ENCODE results near the gene TJP1.
"Not testable (repeated sequence)": the region's sequence is repeated elsewhere in the genome, so short reads cannot be mapped to it uniquely, and the experiment has no call there.

The TJP1 gene

DNA sequence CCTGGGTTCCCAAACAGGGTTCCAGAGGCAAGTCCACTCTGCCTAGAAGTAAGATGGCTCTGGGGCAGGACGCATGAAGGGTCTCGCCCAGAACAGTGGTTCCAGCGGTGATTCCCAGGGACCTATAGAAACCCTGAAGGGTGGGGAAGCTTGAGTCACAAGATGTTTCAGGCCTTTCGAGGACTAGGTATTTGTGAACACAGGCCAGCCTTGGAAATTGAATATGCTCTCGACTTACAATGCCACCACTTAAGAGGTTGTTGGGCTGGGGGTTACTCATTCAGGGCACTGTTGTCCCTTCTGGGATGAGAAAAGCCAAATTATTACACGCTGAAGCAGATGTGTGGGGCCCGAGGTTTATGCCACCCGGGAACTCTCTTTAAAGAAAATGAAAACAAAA lies 152.0 kb downstream of the TJP1 start:
- DNase-seq (ENCODE audit: extremely low read depth in 1 of 2, low read depth in 1 of 2) = no peak

DNA sequence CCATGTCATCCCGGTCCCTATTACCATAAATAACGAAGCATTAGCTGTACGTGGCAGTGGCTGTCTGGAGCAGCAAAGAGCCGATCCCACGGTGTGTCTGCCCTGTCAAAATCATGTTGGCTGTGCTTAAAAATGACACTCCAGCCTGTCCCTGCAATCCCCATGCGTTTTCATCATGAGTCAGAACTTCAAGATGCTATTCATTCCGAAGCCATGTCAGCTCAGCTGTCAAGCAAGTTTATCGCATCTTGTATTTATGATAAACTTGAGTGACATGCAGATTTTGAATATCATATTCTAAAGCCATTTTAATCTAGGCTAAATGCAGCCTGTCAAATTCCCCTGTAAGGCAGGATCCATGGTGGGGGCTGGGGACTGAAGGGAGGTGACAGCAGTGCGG lies 152.4 kb downstream of the TJP1 start:
- DNase-seq (ENCODE audit: extremely low read depth in 1 of 2, low read depth in 1 of 2) = no peak

DNA sequence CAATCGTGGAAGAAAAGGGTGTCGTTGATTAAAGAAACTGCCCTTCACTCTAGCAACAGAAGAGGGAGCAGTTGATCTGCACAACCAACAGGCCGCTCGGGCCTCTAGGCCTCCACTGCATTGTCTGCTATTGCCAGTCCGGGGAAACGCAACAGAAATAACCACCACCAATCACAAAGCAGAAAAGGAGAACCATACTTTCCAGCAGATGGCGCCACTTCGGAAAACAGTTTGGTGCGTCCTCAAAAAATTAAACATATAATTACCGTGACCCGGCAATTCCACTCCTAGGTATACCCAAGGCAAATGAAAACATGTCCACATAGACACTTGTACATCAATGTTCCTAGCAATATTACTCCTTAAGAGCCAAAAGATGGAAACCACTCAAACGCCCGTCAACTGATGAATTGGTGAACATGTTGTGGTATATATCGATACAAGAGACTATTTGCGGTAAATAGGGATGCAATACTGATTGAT lies 154.1 kb downstream of the TJP1 start:
- peak in 1 of 2 donors; percentile 14 for DNase-seq (ENCODE audit: extremely low read depth in 1 of 2, low read depth in 1 of 2)

DNA sequence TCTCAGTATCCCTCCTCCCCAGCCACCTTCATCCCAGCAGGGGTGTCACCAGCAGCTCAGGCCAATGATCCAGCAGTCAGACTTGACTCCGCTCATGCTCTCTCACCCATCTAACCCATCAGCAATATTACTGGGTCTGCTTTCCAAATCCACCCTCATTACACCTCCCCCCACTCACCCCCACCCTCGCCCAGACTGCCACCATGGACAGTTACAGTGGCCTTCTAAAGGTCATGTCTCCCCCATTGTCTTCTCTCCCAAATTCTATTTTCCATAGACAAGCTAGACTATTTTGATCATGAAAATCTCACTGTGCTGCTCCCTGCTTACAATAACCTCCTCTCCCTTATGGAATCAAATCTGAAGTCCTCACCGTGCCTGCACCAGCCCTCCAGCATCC lies 156.0 kb downstream of the TJP1 start:
- DNase-seq (ENCODE audit: extremely low read depth in 1 of 2, low read depth in 1 of 2) = no peak

DNA sequence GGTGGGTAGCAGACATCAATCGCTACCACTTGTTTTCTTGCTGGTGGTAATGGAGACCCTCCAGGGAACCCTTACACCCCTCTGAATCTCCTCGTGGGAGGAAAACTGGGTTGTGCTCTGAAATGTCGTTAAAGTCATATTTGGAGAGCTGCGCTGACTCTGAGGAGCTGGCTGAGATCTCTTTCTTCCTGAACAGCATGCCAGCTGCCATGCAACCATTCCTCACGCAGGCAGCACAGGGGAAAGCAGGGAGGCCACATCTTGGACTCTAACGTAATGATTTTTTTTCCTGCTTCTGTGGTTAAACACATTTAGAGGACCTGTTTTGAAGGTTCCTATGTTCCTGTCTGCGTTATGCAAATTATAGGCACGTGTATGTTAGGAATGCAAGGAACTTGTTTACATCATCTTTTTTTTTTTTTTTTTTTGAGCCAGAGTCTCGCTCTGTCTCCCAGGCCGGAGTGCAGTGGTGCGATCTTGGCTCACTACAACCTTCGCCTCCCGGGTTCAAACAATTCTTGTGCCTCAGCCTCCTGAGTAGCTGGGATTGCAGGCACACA lies 156.7 kb downstream of the TJP1 start:
- no peak for DNase-seq (ENCODE audit: extremely low read depth in 1 of 2, low read depth in 1 of 2)

DNA sequence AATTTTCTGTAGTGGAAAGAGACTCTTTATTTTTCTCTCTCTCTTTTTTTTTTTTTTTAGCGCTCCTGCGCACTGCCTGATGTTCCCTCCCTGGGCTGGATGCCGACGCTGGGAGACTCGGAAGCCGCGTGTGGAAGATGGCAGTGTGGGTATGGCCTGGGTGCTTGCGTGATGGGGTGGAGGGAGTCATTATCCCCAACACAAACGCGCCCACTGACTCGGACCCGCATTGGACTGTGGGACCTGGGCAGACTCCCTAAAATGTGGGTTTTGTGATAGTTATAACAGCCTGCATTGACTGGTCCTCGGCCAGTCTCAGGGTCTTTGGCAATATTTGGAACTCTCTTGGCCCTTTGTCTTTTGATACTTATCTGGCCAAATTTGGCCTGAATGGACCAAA lies 157.9 kb downstream of the TJP1 start:
- no peak for DNase-seq (ENCODE audit: extremely low read depth in 1 of 2, low read depth in 1 of 2)

DNA sequence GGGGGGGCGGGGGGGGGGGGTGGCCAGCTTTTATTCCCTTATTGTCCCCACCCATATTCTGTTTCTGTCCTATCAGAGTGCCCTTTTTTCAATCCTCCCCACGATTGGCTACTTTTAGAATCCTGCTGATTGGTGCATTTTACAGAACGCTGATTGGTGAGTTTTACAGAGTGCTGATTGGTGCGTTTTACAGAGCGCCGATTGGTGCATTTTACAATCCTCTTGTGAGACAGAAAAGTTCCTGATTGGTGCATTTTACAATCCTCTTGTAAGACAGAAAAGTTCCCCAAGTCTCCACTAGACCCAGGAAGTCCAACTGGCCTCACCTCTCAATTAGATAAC lies 164.8 kb downstream of the TJP1 start:
- DNase-seq (ENCODE audit: extremely low read depth in 1 of 2, low read depth in 1 of 2) = not testable (repeated sequence)

DNA sequence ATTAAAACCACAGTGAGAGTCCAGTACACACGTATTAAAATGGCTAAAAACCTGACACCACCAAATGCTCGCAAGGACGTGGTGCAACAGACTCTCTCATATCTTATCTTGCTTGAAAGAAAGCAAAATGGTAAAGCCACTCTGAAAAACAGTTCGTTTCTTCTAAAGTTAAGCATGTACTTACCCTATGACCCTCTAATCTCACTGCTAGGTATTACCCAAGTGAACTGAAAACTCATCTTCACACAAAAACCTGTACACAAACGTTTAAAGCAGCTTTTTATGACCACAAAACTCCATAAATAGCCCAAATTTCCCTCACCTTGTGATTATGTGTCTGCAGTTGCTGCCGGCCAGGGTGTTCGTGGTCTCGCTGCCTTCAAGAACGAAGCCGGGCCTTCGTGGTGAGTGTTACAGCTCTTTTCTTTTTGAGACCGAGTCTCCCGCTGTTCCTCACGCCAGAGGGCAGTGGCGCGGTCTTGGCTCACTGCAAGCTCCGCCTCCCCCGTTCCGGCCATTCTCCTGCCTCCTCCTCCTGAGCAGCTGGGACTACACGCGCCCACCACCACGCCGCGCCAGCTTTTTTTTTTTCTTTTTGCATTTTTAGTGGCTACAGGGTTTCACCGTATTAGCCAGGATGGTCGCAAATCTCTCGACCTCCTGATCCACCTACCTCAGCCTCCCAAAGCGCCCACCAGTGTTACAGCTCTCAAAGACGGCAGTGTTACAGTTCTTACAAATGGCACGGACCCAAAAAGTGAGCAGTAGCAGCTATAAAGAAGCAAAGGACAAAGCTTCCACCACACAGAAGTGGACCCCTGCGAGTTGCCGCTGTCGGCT lies 165.4 kb downstream of the TJP1 start:
- no peak for DNase-seq (ENCODE audit: extremely low read depth in 1 of 2, low read depth in 1 of 2)

DNA sequence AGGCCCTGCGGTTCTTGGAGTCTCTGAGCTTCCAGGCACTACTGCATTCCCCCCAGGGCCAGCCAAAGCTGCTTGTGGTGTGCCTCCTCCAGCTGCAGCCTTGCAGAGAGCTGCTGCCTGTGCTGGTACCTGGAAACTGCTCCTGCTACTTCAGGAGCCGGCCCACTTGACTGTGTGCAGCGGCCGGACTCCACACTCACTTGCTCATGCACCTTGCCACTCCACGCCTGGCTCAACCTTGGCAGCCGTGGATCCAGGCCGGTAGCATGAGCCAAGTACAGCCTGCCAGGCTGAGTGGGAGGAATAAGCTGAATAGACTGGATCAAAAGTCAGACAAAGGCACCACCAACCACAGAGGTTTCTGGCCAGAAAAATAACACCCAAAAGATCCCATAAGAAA lies 169.7 kb downstream of the TJP1 start:
- no peak for DNase-seq (ENCODE audit: extremely low read depth in 1 of 2, low read depth in 1 of 2)

DNA sequence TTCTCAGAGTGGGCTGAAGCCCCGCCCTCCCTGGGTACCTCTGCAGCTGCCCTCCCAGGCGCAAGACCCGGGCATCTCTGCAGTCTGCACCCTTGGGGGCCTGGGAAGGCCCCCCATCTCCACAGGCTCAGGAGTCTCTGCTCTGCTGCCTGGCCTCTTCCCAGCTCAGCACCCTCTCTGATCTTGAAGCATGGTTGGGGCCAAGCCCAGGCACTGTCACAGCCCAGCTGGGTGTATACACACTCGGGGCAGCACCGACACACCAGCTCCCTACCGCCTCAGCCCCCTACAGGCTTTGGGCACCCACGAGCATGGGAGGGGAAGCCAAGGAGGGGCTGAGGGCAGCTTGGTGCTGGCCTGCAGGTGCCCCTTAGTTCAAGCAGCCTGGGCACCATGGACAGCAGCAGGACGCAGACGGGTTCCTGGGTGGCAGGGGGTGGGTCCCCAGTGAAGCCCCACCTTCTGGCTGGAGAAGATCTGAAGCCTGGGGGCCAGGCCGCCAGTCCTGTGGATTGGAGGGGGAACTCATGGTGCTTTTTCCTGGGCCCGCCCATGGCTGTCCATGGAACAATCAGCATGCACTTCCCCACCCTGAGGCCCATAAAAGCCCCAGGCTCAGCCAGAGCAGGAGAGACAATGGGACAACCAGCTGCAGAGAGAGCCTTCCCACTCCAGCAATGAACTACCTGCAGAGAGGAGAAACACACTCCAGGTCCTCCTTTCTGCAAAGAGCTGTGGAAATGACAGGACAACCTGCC lies 170.6 kb downstream of the TJP1 start:
- DNase-seq (ENCODE audit: extremely low read depth in 1 of 2, low read depth in 1 of 2) = no peak
